ENCODE results near the gene DNAJB11. TPM values are rescaled to one million over a fixed set of nuclear protein-coding genes. Genes with fewer than 3 reads are reported as not detected.

DNAJB11 gene
- polyA plus RNA-seq, 2 of the 4 experiments (the other 2 are of a cell fraction), result 55.2 to 61.9 TPM

DNA sequence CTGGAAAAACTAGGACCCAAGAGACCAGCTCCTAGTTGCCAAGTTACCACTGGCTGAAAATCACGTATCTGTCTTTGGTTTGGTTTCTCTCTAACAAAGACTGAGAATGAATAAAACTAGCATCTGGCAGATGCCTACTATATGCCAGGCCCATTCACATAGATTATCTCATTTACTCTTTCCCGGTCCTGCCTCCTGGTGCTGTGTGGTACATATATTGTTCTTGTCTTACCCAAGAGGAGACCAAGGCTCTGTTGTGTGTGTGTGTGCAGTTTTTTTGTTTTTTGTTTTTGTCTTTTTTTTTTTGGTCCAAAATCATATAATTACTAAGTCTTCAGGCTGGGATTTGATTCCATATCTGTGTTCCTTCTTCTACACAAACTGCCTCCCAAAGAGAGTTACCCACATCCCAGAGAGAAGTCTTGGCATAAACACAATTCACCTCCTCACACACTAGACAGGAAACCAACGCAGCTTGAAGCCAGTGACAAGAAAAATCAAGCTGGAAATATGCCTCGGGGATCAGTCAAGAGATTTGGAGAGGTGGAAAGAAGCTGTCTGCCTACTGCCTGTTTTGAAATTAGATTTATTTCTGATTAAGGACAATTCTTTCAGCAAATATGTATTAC, 43.2 kb downstream of the DNAJB11 start:
- DNase-seq (ENCODE audit: low read depth in 1 of 2, low spot score in 1 of 2) (no peak), ATAC-seq (no peak), FAIRE-seq (no peak)
- POLR2A ChIA-PET, result interaction anchor here (0.6 kb wide), 1 partner anchor 170 kb away, joined by 3 read pairs; no protein-coding TSS in a partner anchor
- Histone ChIP-seq H3K4me1 (peaks cover 8% of the 10 kb centered on the region), H3K27ac (no peak overlapping the region), H3K9me3 (no peaks in the 10 kb centered on the region), H3K4me2 (no peak overlapping the region), H3K4me3 (no peak overlapping the region)
- WGBS (ENCODE audit: missing lambda C conversion rate), result 54% methylated on average over 4 of the region's 4 CpGs
- TF ChIP-seq FOSB (CRISPR knock-in tag; IDR thresholded peaks at IDR 0.05), result no peak
- TF ChIP-seq CBX8 (IDR thresholded peaks at IDR 0.05), result no peak
- no peak for TF ChIP-seq JUN (IDR thresholded peaks at IDR 0.05)
- TF ChIP-seq RARB (CRISPR knock-in tag; IDR thresholded peaks at IDR 0.05), result no peak
- TF ChIP-seq GATA3 (IDR thresholded peaks at IDR 0.05; ENCODE audit: borderline replicate concordance), result no peak
- no peak for TF ChIP-seq ZC3H11A (IDR thresholded peaks at IDR 0.05)
- TF ChIP-seq EHMT2 (IDR thresholded peaks at IDR 0.05; ENCODE audit: low read depth), result no peak
- no peak for TF ChIP-seq FOXS1 (CRISPR knock-in tag; IDR thresholded peaks at IDR 0.05)
- no peak for TF ChIP-seq EP300 (IDR thresholded peaks at IDR 0.05)
- no peak for TF ChIP-seq FOSL2 (IDR thresholded peaks at IDR 0.05)
- no peak for TF ChIP-seq FOSL2 (CRISPR knock-in tag; IDR thresholded peaks at IDR 0.05)
- no peak for TF ChIP-seq TFCP2L1 (CRISPR knock-in tag; IDR thresholded peaks at IDR 0.05)
- no peak for TF ChIP-seq ZSCAN20 (CRISPR knock-in tag; IDR thresholded peaks at IDR 0.05)
- no peak for TF ChIP-seq RNF2 (IDR thresholded peaks at IDR 0.05; ENCODE audit: borderline replicate concordance, low read depth)
- TF ChIP-seq HOXB5 (CRISPR knock-in tag; IDR thresholded peaks at IDR 0.05), result no peak
- TF ChIP-seq ESRRA (IDR thresholded peaks at IDR 0.05; ENCODE audit: borderline replicate concordance, low read length), result no peak
- TF ChIP-seq TP53 (CRISPR knock-in tag; IDR thresholded peaks at IDR 0.05), result no peak
- TF ChIP-seq, protein P1, sequence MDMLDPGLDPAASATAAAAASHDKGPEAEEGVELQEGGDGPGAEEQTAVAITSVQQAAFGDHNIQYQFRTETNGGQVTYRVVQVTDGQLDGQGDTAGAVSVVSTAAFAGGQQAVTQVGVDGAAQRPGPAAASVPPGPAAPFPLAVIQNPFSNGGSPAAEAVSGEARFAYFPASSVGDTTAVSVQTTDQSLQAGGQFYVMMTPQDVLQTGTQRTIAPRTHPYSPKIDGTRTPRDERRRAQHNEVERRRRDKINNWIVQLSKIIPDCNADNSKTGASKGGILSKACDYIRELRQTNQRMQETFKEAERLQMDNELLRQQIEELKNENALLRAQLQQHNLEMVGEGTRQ (IDR thresholded peaks at IDR 0.05), result no peak
- CTCF ChIA-PET, result interaction anchor here (0.6 to 5.5 kb wide), 16 partner anchors 10 to 737 kb away, joined by 3 to 62 read pairs (median 8); partner anchors contain the start of genes DNAJB11, FETUB and TBCCD1

DNA sequence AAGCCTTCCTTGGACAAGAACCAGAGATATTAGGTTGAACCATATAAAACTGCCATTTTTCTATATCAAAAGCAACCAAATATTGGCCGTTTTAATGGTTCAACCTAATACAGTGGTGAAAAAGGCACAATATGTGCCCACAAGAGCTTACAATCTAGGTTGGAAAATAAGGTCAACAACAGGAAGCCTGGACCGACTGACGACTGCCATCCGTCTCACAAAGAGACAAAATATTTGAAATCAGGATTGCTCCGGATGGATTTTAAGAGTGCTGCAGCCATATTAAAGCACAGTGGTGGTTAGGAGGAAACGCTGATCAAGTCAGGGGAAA, 43.7 kb downstream of the DNAJB11 start:
- H3K27ac ChIP-seq, result peak overlapping the region in 1 of 2 experiments; percentile 53; a peak in 2 of 6 replicates
- DNase-seq (ENCODE audit: low read depth in 1 of 2, low spot score in 1 of 2), result no peak

More for the DNA sequence above, 43.7 kb downstream of the DNAJB11 start:
- FAIRE-seq, result no peak
- TF ChIP-seq ZSCAN20 (CRISPR knock-in tag; IDR thresholded peaks at IDR 0.05), result no peak
- no peak for TF ChIP-seq HOXB13 (CRISPR knock-in tag; IDR thresholded peaks at IDR 0.05; ENCODE audit: low read depth)
- TF ChIP-seq, protein P2, sequence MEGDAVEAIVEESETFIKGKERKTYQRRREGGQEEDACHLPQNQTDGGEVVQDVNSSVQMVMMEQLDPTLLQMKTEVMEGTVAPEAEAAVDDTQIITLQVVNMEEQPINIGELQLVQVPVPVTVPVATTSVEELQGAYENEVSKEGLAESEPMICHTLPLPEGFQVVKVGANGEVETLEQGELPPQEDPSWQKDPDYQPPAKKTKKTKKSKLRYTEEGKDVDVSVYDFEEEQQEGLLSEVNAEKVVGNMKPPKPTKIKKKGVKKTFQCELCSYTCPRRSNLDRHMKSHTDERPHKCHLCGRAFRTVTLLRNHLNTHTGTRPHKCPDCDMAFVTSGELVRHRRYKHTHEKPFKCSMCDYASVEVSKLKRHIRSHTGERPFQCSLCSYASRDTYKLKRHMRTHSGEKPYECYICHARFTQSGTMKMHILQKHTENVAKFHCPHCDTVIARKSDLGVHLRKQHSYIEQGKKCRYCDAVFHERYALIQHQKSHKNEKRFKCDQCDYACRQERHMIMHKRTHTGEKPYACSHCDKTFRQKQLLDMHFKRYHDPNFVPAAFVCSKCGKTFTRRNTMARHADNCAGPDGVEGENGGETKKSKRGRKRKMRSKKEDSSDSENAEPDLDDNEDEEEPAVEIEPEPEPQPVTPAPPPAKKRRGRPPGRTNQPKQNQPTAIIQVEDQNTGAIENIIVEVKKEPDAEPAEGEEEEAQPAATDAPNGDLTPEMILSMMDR (IDR thresholded peaks at IDR 0.05), result no peak
- TF ChIP-seq KDM5A (IDR thresholded peaks at IDR 0.05), result no peak
- TF ChIP-seq RAD21 (conservative IDR thresholded peaks at IDR 0.05 in 1 of 2, IDR thresholded peaks at IDR 0.05 in 1 of 2), result no peak
- TF ChIP-seq CEBPB (IDR thresholded peaks at IDR 0.05), result no peak
- TF ChIP-seq SREBF2 (IDR thresholded peaks at IDR 0.05), result no peak
- CTCF ChIA-PET, result interaction anchor here (0.7 to 5.5 kb wide), 38 partner anchors 7 to 671 kb away, joined by 3 to 62 read pairs (median 5); partner anchors contain the start of genes DNAJB11, FETUB and TBCCD1
- no peak for ATAC-seq
- H3K9me3 ChIP-seq, result no peaks in the 10 kb centered on the region
- peaks cover 8% of the 10 kb centered on the region for H3K4me1 ChIP-seq
- no peak overlapping the region for H3K4me3 ChIP-seq
- POLR2A ChIA-PET, result interaction anchor here (0.6 kb wide), 2 partner anchors 169 to 170 kb away, joined by 3 read pairs; partner anchors contain the start of gene EIF4A2
- H3K4me2 ChIP-seq, result no peak overlapping the region
- WGBS (ENCODE audit: missing lambda C conversion rate), result 50% methylated on average over 6 of the region's 6 CpGs
